HG03460 (cell line): ENCODE data around the gene FKBP1A.

Experiments used
- ATAC-seq: cut with Tn5 transposase; IDR thresholded peaks from one replicate; pipeline ENCODE4 v1.9.1; 2021; ENCODE audit not compliant: unreplicated experiment

Gene FKBP1A

GRCh38 chr20:1392693-1393506 is at the start of gene FKBP1A:
Gene FKBP1A, minus strand, starts transcription at chr20:1393054. Its CDS starts 56 bp downstream, at chr20:1392998.
- ATAC-seq = peak; percentile 84

- no peak for ATAC-seq
Observed at GRCh38 chr20:1442304-1442703, 49.5 kb upstream of the FKBP1A start.

- ATAC-seq = no peak
Observed at GRCh38 chr20:1441133-1441532, 48.3 kb upstream of the FKBP1A start.

GRCh38 chr20:1440024-1440423 is 47.2 kb upstream of the FKBP1A start:
- ATAC-seq = no peak

- ATAC-seq = no peak
Observed at GRCh38 chr20:1438361-1438760, 45.5 kb upstream of the FKBP1A start.

GRCh38 chr20:1437235-1437904 is 44.5 kb upstream of the FKBP1A start:
- no peak for ATAC-seq

GRCh38 chr20:1436263-1436662 is 43.4 kb upstream of the FKBP1A start:
- no peak for ATAC-seq

GRCh38 chr20:1435337-1435699 is 42.5 kb upstream of the FKBP1A start:
- no peak for ATAC-seq

- ATAC-seq = peak; percentile 92
Observed at GRCh38 chr20:1434571-1435336, 41.9 kb upstream of the FKBP1A start.

- ATAC-seq = no peak
Observed at GRCh38 chr20:1431158-1431557, 38.3 kb upstream of the FKBP1A start.

GRCh38 chr20:1430004-1430451 is 37.2 kb upstream of the FKBP1A start:
- no peak for ATAC-seq

- ATAC-seq = no peak
Observed at GRCh38 chr20:1429143-1429728, 36.4 kb upstream of the FKBP1A start.

- no peak for ATAC-seq
Observed at GRCh38 chr20:1427457-1428054, 34.7 kb upstream of the FKBP1A start.

- no peak for ATAC-seq
Observed at GRCh38 chr20:1426231-1426849, 33.5 kb upstream of the FKBP1A start.

- ATAC-seq = no peak
Observed at GRCh38 chr20:1424336-1424735, 31.5 kb upstream of the FKBP1A start.

GRCh38 chr20:1423625-1424106 is 30.8 kb upstream of the FKBP1A start:
- no peak for ATAC-seq

- ATAC-seq = no peak
Observed at GRCh38 chr20:1423206-1423605, 30.4 kb upstream of the FKBP1A start.

GRCh38 chr20:1422753-1423152 is 29.9 kb upstream of the FKBP1A start:
- no peak for ATAC-seq

- ATAC-seq = no peak
Observed at GRCh38 chr20:1420066-1420465, 27.2 kb upstream of the FKBP1A start.

GRCh38 chr20:1418350-1418749 is 25.5 kb upstream of the FKBP1A start:
- ATAC-seq = no peak
